ENCODE data around the gene FSTL1. TPM values are rescaled to one million over a fixed set of nuclear protein-coding genes. Genes with fewer than 3 reads are reported as not detected.

The FSTL1 gene
- total RNA-seq, 1 donor from 2014 or later, result 142 TPM

DNA sequence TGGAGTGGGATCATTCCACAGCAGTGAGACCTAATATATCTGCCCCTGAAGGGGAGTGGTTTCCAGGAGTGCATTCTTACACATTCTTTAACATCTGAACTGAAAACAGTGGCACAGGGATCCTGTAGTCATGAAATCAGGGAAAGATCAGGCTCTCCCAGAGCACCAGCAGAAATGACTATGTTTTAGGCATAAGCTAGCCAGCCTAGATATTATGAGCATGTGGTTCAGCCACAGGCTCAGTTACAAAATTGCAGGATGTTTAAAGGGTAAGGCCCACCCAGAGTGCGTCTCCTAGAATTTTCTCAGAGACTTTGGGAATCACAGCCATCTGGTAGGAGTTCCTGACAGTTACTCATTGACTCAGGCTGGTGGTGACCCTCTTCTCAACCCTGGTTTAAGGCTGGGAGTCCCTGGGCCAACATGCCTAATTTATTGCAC, 20.9 kb downstream of the FSTL1 start:
- Histone ChIP-seq H3K36me3 (ENCODE audit: control insufficient read depth, insufficient read depth, low read length) (peaks cover under 1% of the 10 kb centered on the region), H3K27me3 (ENCODE audit: control insufficient read depth, insufficient read depth, low read length) (no peaks in the 10 kb centered on the region), H3K4me3 (ENCODE audit: low read depth, low read length) (no peak overlapping the region)
- no peak for DNase-seq (ENCODE audit: low read depth)
- TF ChIP-seq, protein P1, sequence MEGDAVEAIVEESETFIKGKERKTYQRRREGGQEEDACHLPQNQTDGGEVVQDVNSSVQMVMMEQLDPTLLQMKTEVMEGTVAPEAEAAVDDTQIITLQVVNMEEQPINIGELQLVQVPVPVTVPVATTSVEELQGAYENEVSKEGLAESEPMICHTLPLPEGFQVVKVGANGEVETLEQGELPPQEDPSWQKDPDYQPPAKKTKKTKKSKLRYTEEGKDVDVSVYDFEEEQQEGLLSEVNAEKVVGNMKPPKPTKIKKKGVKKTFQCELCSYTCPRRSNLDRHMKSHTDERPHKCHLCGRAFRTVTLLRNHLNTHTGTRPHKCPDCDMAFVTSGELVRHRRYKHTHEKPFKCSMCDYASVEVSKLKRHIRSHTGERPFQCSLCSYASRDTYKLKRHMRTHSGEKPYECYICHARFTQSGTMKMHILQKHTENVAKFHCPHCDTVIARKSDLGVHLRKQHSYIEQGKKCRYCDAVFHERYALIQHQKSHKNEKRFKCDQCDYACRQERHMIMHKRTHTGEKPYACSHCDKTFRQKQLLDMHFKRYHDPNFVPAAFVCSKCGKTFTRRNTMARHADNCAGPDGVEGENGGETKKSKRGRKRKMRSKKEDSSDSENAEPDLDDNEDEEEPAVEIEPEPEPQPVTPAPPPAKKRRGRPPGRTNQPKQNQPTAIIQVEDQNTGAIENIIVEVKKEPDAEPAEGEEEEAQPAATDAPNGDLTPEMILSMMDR (IDR thresholded peaks at IDR 0.05; ENCODE audit: insufficient read depth, low read length, poor library complexity, severe bottlenecking), result no peak

DNA sequence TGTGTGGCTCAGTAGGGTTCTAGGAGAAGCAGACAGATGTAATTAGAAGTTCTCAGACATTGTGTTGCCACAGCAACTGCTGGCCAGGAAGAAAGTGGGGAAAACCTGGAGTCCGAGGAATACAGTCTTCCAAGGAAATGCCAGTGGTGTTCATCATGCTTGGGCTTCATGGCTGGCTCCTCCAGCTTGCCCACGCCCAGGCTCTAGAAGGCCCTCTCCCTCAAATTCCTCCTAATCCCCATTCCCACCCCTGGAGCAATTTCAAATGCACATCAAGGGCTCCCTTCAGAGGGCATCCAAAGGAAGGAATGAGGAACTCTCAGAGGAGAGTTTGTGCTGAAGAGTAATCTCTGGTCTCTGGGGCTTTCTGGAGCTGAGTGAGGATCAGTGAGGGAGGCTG, 21.9 kb downstream of the FSTL1 start:
- DNase-seq (ENCODE audit: low read depth), result no peak
- no peaks in the 10 kb centered on the region for H3K27me3 ChIP-seq (ENCODE audit: control insufficient read depth, insufficient read depth, low read length)
- peaks cover 1% of the 10 kb centered on the region for H3K36me3 ChIP-seq (ENCODE audit: control insufficient read depth, insufficient read depth, low read length)

GRCh38 chr3:120427201-120427600, 23.6 kb downstream of the FSTL1 start:
- H3K36me3 ChIP-seq (ENCODE audit: control insufficient read depth, insufficient read depth, low read length), result peaks cover 1% of the 10 kb centered on the region
- H3K27me3 ChIP-seq (ENCODE audit: control insufficient read depth, insufficient read depth, low read length), result no peaks in the 10 kb centered on the region
- H3K4me3 ChIP-seq (ENCODE audit: low read depth, low read length), result no peak overlapping the region
- DNase-seq (ENCODE audit: low read depth), result no peak
- TF ChIP-seq, protein P1 (IDR thresholded peaks at IDR 0.05; ENCODE audit: insufficient read depth, low read length, poor library complexity, severe bottlenecking), result no peak

More for the DNA sequence above, 21.9 kb downstream of the FSTL1 start:
- no peak overlapping the region for H3K4me3 ChIP-seq (ENCODE audit: low read depth, low read length)
- TF ChIP-seq, protein P1 (IDR thresholded peaks at IDR 0.05; ENCODE audit: insufficient read depth, low read length, poor library complexity, severe bottlenecking), result no peak

DNA sequence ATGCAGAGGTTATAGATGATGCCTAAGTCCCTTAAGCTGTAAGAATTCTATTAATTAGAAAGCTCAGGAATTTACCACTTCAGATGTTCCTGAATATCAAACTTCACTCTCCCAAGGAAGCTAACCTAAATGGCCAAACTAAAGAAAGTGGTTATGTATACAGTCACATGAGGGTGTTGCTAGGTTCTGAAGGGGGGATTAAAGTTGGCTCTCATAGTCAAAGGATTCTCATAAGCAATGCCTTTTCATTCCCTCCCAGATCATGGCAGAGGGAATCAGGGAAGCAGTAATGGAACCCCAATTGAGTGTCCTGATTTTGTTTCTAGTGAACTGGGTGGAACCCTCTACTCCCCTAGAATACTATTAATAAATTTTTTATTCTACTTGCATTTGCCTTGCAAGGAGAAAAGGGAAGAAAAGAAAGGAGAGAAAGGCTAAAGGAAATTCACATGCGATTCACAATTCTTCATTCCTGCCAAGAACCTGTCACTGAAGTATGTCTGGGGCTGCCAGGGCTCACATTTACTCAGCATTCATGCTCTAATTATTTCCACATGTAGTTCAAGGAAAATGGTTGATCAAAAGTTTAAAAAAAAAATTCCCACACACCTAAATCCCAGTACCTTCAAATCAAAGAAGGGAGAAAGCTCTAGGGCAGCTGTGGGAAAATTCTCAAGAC, 25.1 kb downstream of the FSTL1 start:
- TF ChIP-seq, protein P1 (IDR thresholded peaks at IDR 0.05; ENCODE audit: insufficient read depth, low read length, poor library complexity, severe bottlenecking), result no peak
- no peak overlapping the region for H3K4me3 ChIP-seq (ENCODE audit: low read depth, low read length)
- DNase-seq (ENCODE audit: low read depth), result no peak
- H3K36me3 ChIP-seq (ENCODE audit: control insufficient read depth, insufficient read depth, low read length), result peaks cover 1% of the 10 kb centered on the region
- no peaks in the 10 kb centered on the region for H3K27me3 ChIP-seq (ENCODE audit: control insufficient read depth, insufficient read depth, low read length)

DNA sequence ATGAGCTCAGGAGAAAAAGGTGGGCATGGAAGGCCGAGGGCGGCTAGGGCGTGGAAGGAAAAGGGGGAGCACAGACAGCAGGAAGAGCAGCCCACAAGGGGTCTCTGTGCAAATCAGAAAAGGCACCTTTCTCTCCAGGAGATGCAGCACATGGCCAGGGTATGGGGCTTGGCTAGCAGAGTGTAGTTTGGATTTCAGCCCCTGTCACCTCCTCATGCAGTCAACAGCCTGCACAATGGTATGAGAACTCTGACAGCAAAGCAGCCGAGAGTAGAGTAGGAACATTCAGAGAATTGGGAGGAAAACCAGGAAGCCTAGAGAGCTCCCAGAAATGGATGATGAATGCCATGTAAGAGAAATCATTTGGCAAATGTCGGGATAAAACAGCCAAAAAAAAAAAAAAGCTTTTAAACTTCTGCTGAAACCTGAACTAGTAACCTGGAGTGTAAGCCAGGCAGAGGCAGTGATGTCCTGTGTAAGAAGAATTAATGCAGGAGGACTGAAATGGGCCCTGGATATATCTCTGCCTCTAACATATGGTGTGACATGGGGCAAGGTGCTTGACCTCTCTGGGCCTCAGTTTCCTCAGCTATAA, 25.7 kb downstream of the FSTL1 start:
- H3K4me3 ChIP-seq (ENCODE audit: low read depth, low read length), result no peak overlapping the region
- TF ChIP-seq, protein P1 (IDR thresholded peaks at IDR 0.05; ENCODE audit: insufficient read depth, low read length, poor library complexity, severe bottlenecking), result no peak
- no peak for DNase-seq (ENCODE audit: low read depth)
- peaks cover 1% of the 10 kb centered on the region for H3K36me3 ChIP-seq (ENCODE audit: control insufficient read depth, insufficient read depth, low read length)
- H3K27me3 ChIP-seq (ENCODE audit: control insufficient read depth, insufficient read depth, low read length), result no peaks in the 10 kb centered on the region

Measured in kidney epithelial cell (primary cell).